HG02588 (cell line): ENCODE measurements around the gene OR7C1.
"Not testable (repeated sequence)": the region's sequence is repeated elsewhere in the genome, so short reads cannot be mapped to it uniquely, and the experiment has no call there.

Experiments
- ATAC-seq: cut with Tn5 transposase; IDR thresholded peaks from one replicate; pipeline ENCODE4 v1.9.1; 2021; ENCODE audit warnings: mild to moderate bottlenecking, moderate library complexity; ENCODE audit not compliant: unreplicated experiment

OR7C1 gene

DNA sequence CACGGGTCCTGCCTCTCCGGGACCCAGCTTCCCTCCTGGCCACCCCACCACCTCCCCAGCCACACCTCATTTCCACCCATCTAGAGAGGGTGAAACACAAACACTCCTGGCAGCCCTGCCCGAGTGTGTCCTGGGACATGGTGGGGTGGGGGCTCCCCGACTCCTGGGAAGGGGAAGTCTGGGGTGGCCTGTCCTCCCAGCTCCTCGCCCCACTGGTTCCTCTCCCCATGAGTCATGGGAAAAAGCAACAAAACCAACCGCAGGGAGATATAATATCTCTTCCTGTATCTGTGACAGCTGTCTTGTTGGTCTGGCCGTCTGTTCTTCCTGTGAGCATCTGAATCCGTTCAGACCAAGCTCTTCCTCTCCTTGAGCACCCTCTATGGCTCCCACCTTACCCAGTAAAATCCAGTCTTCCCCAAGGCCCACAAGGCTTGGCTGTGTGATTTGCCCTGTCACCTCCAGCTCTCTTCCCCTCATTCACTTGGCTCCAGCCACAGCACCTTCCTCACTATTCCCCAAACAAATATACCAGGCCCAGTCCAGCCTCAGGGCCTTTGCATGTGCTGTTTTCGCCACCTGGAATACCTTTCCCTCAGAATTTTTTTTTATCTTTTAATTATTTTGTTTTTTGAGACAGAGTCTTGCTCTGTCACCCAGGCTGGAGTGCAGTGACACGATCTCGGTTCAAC, 49.7 kb downstream of the OR7C1 start:
- not testable (repeated sequence) for ATAC-seq

- not testable (repeated sequence) for ATAC-seq
These were observed 50.3 kb downstream of the OR7C1 start for GRCh38 chr19:14784730-14785101.

- not testable (repeated sequence) for ATAC-seq
These were observed 51.5 kb downstream of the OR7C1 start for GRCh38 chr19:14783410-14783998.

DNA sequence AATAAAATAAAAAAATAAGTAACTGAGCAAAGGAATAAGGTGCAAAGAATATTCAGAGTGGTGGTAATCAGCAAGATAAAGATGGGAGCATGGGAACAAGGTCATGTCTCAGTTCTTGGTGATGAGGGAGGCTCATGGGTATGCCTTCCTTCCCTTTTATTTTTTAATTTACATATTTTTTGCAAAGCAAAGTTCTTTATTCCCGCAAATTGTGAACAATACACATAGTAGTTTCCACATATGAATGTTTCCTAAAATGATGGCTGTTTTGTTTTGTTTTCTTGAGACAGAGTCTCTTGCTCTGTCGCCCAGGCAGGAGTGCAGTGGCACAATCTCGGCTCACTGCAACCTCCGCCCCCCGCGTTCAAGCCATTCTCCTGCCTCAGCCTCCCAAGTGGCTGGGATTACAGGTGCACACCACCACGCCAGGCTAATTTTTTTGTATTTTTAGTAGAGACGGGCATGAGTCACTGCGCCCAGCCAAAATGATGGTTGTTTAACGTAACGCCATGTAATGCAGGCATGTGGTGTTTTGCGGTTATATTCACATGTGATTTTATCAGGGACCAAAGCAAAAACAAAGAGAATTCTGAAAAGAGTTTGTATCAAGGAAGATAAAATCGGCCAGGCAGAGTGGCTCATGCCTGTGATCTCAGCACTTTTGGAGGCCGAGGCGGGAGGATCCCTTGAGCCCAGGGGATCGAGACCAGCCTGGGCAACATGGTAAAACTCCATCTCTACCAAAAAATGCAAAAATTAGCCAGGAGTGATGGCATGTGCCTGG, 52.2 kb downstream of the OR7C1 start:
- no peak for ATAC-seq

GRCh38 chr19:14781713-14782536, 53.1 kb downstream of the OR7C1 start:
- not testable (repeated sequence) for ATAC-seq

DNA sequence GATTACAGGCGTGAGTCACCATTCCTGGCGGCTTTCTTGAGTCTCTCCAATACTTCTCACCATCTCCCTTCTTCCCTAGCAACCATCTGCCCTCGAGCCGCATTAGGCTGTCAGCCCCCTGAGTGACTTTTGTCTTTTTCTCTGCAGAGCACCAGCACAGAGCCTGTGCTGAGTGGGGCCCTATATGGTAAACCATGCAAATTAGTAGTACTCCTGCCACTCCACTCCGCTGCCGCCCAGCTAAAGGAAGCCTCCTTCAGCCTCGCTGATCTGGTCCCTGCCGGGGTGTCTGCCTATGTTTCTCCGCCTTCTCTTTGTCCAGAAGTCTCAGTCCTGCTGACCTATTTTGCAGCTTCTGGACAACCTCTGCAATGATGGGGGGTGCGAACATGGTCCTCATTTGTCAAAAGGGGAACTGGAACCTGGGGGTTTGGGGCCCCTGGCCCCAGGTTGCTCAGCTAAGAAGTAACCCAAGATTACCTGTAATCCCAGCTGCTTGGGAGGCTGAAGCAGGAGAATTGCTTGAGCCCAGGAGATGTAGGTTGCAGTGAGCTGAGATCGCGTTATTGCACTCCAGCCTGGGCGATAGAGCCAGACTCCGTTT, 54.3 kb downstream of the OR7C1 start:
- ATAC-seq = not testable (repeated sequence)

- no peak for ATAC-seq
These were observed 55.8 kb downstream of the OR7C1 start for GRCh38 chr19:14779151-14779550.

GRCh38 chr19:14778110-14778845, 56.7 kb downstream of the OR7C1 start, which contains the start of gene ADGRE2:
ADGRE2 (minus strand) TSS chr19:14778560; CDS start chr19:14776756, 1,804 bp downstream.
- not testable (repeated sequence) for ATAC-seq

DNA sequence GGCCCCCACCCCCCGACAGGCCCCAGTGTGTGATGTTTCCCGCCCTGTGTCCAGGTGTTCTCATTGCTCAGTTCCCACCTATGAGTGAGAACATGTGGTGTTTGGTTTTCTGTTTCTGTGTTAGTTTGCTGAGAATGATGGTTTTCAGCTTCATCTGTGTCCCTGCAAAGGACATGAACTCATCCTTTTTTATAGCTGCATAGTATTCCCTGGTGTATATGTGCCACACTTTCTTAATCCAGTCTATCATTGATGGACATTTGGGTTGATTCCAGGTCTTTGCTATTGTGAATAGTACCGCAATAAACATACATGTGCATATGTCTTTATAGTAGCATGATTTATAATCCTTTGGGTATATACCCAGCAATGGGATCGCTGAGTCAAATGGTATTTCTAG, 57.3 kb downstream of the OR7C1 start:
- not testable (repeated sequence) for ATAC-seq

- ATAC-seq = no peak
These were observed 59.0 kb downstream of the OR7C1 start for GRCh38 chr19:14775869-14776586.

- ATAC-seq = not testable (repeated sequence)
These were observed 59.7 kb downstream of the OR7C1 start for GRCh38 chr19:14775326-14775725.

GRCh38 chr19:14774373-14774772, 60.6 kb downstream of the OR7C1 start:
- ATAC-seq = no peak

DNA sequence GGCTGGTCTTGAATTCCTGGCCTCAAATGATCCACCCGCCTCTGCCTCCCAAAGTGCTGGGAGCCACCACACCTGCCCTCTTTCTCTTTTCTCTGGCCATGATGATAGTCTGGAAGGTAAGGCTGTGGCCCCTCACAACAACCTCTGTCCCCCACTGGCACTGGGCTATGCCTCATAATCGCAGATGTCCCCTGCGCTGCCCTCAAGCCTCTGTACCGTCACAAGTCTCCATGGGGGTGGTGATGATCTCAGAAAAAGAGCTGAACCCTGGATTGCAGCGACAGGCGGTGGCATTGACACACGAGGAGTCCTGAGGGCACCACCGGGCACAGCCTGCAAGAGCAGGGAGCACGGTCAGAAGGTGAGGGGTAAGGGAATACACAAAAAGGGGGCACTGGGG, 61.3 kb downstream of the OR7C1 start:
- ATAC-seq = not testable (repeated sequence)

GRCh38 chr19:14772995-14773394, 62.0 kb downstream of the OR7C1 start:
- no peak for ATAC-seq

DNA sequence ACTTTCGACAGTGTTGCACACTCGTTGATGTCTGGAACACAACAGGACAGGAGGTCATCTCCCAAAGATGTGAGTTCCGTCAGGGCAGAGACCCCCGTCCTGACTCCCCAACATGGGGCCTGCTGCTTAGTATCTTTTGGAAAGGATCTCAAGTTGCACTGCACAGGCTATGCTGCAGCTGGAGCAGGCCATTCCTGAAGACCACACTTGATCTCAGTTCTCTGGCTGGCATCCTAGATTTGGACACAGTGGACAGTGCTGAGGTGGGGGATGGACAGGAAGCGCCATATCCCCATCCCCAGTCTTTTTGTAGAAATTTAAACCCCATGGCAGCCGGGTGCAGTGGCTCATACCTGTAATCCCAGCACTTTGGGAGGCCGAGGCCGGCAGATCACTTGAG, 62.5 kb downstream of the OR7C1 start:
- ATAC-seq = no peak

- no peak for ATAC-seq
These were observed 63.8 kb downstream of the OR7C1 start for GRCh38 chr19:14770944-14771839.

DNA sequence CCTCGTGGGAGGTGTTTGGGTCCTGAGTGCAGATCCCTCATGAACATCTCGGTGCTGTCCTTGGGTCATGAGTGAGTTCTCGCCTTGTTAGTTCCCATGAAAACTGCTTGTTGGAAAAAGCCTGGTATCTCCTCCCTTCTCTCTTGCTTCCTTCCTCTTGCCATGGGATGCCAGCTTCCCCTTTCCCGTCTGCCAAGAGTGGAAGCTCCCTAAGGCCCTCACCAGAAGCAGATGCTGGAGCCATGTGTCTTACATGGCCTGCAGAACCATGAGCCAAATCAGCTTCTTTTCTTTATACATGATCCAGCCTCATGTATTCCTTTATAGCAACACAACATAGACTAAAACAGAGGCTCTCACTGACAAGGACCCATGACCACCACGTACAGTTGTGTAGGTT, 64.8 kb downstream of the OR7C1 start:
- no peak for ATAC-seq

- no peak for ATAC-seq
These were observed 65.8 kb downstream of the OR7C1 start for GRCh38 chr19:14769201-14769600.
